Endothelial cell of umbilical vein (primary cell): ENCODE measurements around the gene LOXL3. TPM values are rescaled to one million over a fixed set of nuclear protein-coding genes. Genes with fewer than 3 reads are reported as not detected.

Source experiments
- BruUV-seq: library from RNA; stranded (reverse); fragments of 400-500 nt; replicated peaks from 2 replicates; lab custom pipeline; 2021; lab: Mats Ljungman, UMichigan
- CTCF ChIA-PET: fragments of 300-600, 350-600 bp; sonication (Branson Sonifier 250); formaldehyde crosslinking; loops from one replicate; lab custom pipeline; 2021; ENCODE audit warnings: antibody characterized with exemption, inconsistent platforms; lab: Charles Lee
- POLR2A ChIA-PET: fragments of 300-600, 350-600 bp; sonication (Branson Sonifier 250); formaldehyde crosslinking; loops from one replicate; lab custom pipeline; 2021; ENCODE audit warnings: antibody characterized with exemption, inconsistent platforms; lab: Charles Lee
- DNase-seq: peaks from one replicate; pipeline ENCODE4 v3.0.0-alpha.2; 2011; ENCODE audit warnings: low read depth, low spot score
- FAIRE-seq: peaks from 2 replicates; lab custom pipeline; 2011; peaks lifted over from hg19 to GRCh38; lab: Jason Lieb, UNC
- H2AFZ ChIP-seq: 2 replicates; pipeline ENCODE4 v1.6.0; 2012; ENCODE audit warnings: low read depth, low read length, control low read depth, inconsistent platforms
- H3K27ac ChIP-seq: 2 replicates; pipeline ENCODE4 v1.5.1; 2011; ENCODE audit warnings: low read depth, mild to moderate bottlenecking, control low read depth, low read length, moderate library complexity; ENCODE audit not compliant: insufficient read depth
- H3K27me3 ChIP-seq, 2 experiments: 2 replicates each; pipeline versions ENCODE4 v1.6.0 to v1.6.1; 2011; ENCODE audit warnings: low read length in 2 of 2, mixed read lengths in 1 of 2; ENCODE audit not compliant: control insufficient read depth in 2 of 2, insufficient read depth in 2 of 2
- H3K36me3 ChIP-seq, 2 experiments: 2 replicates in 1 of 2; 3 replicates in 1 of 2; pipeline ENCODE4 v1.5.1; 2011; ENCODE audit warnings: low read length in 2 of 2, mild to moderate bottlenecking in 1 of 2, moderate library complexity in 1 of 2; ENCODE audit not compliant: control insufficient read depth in 2 of 2, insufficient read depth in 2 of 2; ENCODE audit errors: extremely low read depth in 1 of 2
- H3K4me1 ChIP-seq: 3 replicates; pipeline ENCODE4 v1.5.1; 2011; ENCODE audit warnings: mild to moderate bottlenecking, low read length; ENCODE audit not compliant: control insufficient read depth, insufficient read depth; ENCODE audit errors: extremely low read depth
- H3K4me2 ChIP-seq: 2 replicates; pipeline ENCODE4 v1.6.1; 2011; ENCODE audit warnings: low read length, control low read depth, mixed read lengths; ENCODE audit not compliant: insufficient read depth
- H3K4me3 ChIP-seq, 3 experiments: fragments of 200-600 bp in 1 of 3; sonication (generic), shearing (Covaris generic) in 1 of 3; replicated peaks in 1 of 3; 2 replicates each; pipeline ENCODE4 v1.5.1; 2011 to 2016; ENCODE audit warnings: control low read depth in 3 of 3, low read length in 3 of 3, mild to moderate bottlenecking in 2 of 3, inconsistent platforms in 1 of 3, low read depth in 1 of 3, moderate library complexity in 1 of 3; ENCODE audit not compliant: insufficient read depth in 1 of 3
- H3K79me2 ChIP-seq: 2 replicates; pipeline ENCODE4 v1.6.0; 2012; ENCODE audit warnings: low read length, inconsistent platforms; ENCODE audit not compliant: control insufficient read depth, insufficient read depth
- H3K9ac ChIP-seq: replicated peaks from 2 replicates; pipeline ENCODE3; 2011; ENCODE audit warnings: low read length, control low read depth; ENCODE audit not compliant: insufficient read depth; ENCODE audit errors: extremely low read depth
- H3K9me1 ChIP-seq: replicated peaks from 3 replicates; pipeline ENCODE4 v1.6.0; 2011; ENCODE audit warnings: mild to moderate bottlenecking, low read length; ENCODE audit not compliant: control insufficient read depth, insufficient read depth; ENCODE audit errors: extremely low read depth
- H3K9me3 ChIP-seq: replicated peaks from 2 replicates; pipeline ENCODE4 v1.5.1; 2012; ENCODE audit warnings: low read length, inconsistent platforms; ENCODE audit not compliant: control insufficient read depth, insufficient read depth
- H4K20me1 ChIP-seq: replicated peaks from 2 replicates; pipeline ENCODE3; 2011; ENCODE audit warnings: mild to moderate bottlenecking, low read length; ENCODE audit not compliant: control insufficient read depth, insufficient read depth; ENCODE audit errors: extremely low read depth
- EZH2 ChIP-seq: IDR thresholded peaks from 2 replicates; pipeline ENCODE4 v1.6.1; 2012; ENCODE audit warnings: borderline replicate concordance, low read depth, mild to moderate bottlenecking, moderate library complexity, low read length, inconsistent platforms; ENCODE audit not compliant: severe bottlenecking
- FOS ChIP-seq: IDR thresholded peaks from 2 replicates; pipeline ENCODE4 v1.6.1; 2011; ENCODE audit warnings: mild to moderate bottlenecking, low read length, moderate library complexity, borderline replicate concordance; ENCODE audit not compliant: insufficient read depth
- GATA2 ChIP-seq: IDR thresholded peaks from 2 replicates; pipeline ENCODE4 v1.7.0; 2011; ENCODE audit warnings: low read depth, mild to moderate bottlenecking, moderate library complexity, mixed read lengths, low read length; ENCODE audit not compliant: insufficient read length, insufficient read depth
- JUN ChIP-seq: IDR thresholded peaks from 2 replicates; pipeline ENCODE4 v1.6.1; 2011; ENCODE audit warnings: borderline replicate concordance, low read depth; ENCODE audit not compliant: insufficient read length, insufficient read depth
- MAX ChIP-seq: IDR thresholded peaks from 2 replicates; pipeline ENCODE4 v1.6.1; 2011; ENCODE audit not compliant: insufficient read depth, insufficient read length
- MYC ChIP-seq: IDR thresholded peaks from one replicate; pipeline ENCODE4 v1.6.1; 2011; ENCODE audit warnings: mild to moderate bottlenecking, low read depth, low read length
- POLR2A ChIP-seq: IDR thresholded peaks from 2 replicates; pipeline ENCODE4 v1.6.1; 2012; ENCODE audit warnings: low read depth, mild to moderate bottlenecking, control low read depth, low read length
- POLR2AphosphoS5 ChIP-seq: IDR thresholded peaks from 2 replicates; pipeline ENCODE4 v1.6.1; 2012; ENCODE audit warnings: low read depth, mild to moderate bottlenecking, control low read depth, low read length, moderate library complexity; ENCODE audit not compliant: insufficient read depth
- dilution Hi-C: fragments of 300-500 bp; cut with MboI; formaldehyde crosslinking; loops from one replicate; pipeline ENCODE4 v1.15.0; 2019; ENCODE audit warnings: low sequenced_read_pairs; ENCODE audit not compliant: extremely low pct_ligation_motif_present
- intact Hi-C: fragments of 100-400 bp; cut with micrococcal nuclease; formaldehyde crosslinking; loops from one replicate; pipeline ENCODE4 v1.10.0; 2022
- polyA plus RNA-seq, 4 experiments: library from polyadenylated mRNA; depleted of rRNA in 3 of 4; stranded (reverse) in 3 of 4; unstranded in 1 of 4; fragments of >200 nt; gene quantifications; 2 replicates each; pipeline versions ENCODE4 v1.2.1 to v1.2.3, GENCODE V29; 2011 to 2012; ENCODE audit warnings: missing spikeins in 1 of 4
- total RNA-seq: library from RNA; stranded (reverse); gene quantifications from 2 replicates; pipeline ENCODE4 v1.2.3, GENCODE V29; 2021
- TF ChIP-seq, protein P1 (sequence below), 2 donors: IDR thresholded peaks; 1 replicate in 1 of 2; 2 replicates in 1 of 2; pipeline ENCODE4 v1.5.1; 2011; ENCODE audit warnings: low read length in 2 of 2, mild to moderate bottlenecking in 2 of 2, moderate library complexity in 2 of 2, control low read depth in 1 of 2, inconsistent platforms in 1 of 2, low read depth in 1 of 2; ENCODE audit not compliant: insufficient read depth in 1 of 2; ENCODE audit errors: extremely low read depth in 1 of 2

The LOXL3 gene
- total and polyA plus RNA-seq, 2 donors (not counting 3 experiments of a cell fraction or from before 2014, with no cell fraction given) = 0.95 to 1.3 TPM

DNA sequence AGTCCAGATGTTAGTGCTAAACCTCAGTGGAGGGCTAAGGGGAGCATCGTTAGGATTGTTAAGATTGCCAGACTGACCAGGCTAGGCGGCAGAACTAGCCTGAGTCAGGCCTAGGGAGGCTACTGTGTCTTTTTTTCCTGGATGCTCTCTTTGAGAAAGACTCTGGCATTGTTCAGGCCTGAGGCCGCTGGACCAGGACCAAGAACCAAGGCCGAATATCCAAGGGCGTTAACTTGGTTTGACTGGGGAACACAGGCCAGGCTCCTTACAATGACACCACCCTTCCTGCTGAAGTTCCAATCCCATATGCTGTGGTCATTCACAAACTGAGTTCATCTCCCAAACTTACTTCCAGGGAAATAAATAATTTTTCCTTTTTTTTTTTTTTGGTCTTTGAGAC lies 13.5 kb downstream of the LOXL3 start:
- DNase-seq (no peak), FAIRE-seq (no peak)
- dilution Hi-C loops = no loop called here
- TF ChIP-seq MAX (no peak), POLR2AphosphoS5 (no peak), JUN (no peak), MYC (no peak), EZH2 (no peak), FOS (no peak), GATA2 (no peak), POLR2A (no peak)
- TF ChIP-seq, protein P1, sequence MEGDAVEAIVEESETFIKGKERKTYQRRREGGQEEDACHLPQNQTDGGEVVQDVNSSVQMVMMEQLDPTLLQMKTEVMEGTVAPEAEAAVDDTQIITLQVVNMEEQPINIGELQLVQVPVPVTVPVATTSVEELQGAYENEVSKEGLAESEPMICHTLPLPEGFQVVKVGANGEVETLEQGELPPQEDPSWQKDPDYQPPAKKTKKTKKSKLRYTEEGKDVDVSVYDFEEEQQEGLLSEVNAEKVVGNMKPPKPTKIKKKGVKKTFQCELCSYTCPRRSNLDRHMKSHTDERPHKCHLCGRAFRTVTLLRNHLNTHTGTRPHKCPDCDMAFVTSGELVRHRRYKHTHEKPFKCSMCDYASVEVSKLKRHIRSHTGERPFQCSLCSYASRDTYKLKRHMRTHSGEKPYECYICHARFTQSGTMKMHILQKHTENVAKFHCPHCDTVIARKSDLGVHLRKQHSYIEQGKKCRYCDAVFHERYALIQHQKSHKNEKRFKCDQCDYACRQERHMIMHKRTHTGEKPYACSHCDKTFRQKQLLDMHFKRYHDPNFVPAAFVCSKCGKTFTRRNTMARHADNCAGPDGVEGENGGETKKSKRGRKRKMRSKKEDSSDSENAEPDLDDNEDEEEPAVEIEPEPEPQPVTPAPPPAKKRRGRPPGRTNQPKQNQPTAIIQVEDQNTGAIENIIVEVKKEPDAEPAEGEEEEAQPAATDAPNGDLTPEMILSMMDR (IDR thresholded peaks at IDR 0.05; ENCODE audit: extremely low read depth in 1 of 2, insufficient read depth in 1 of 2, low read depth in 1 of 2, low read length in 2 of 2) = no peak
- Histone ChIP-seq H3K27ac (no peak overlapping the region), H3K9me3 (no peaks in the 10 kb centered on the region), H3K4me1 (no peaks in the 10 kb centered on the region), H2AFZ (no peak overlapping the region), H3K79me2 (no peaks in the 10 kb centered on the region), H3K9ac (no peak overlapping the region), H4K20me1 (no peaks in the 10 kb centered on the region), H3K4me3 (no peak overlapping the region), H3K27me3 (peaks cover 16 to 21% of the 10 kb centered on the region in 2 experiments), H3K9me1 (no peaks in the 10 kb centered on the region), H3K36me3 (no peaks in the 10 kb centered on the region), H3K4me2 (no peak overlapping the region)
- CTCF ChIA-PET = interaction anchor here (0.9 kb wide), 1 partner anchor 47 kb away, joined by 3 read pairs; no protein-coding TSS in a partner anchor
- no TSS peak for BruUV-seq
- intact Hi-C loops = no loop called here
- POLR2A ChIA-PET = no interaction called here
